Measurements from ENCODE around the gene FAM13B. TPM values are rescaled to one million over a fixed set of nuclear protein-coding genes. Genes with fewer than 3 reads are reported as not detected.

The FAM13B gene
- polyA plus RNA-seq, 1 of the 3 experiments (the other 2 are of a cell fraction) = 13.0 TPM

GRCh38 chr5:138037271-138037670, 4.4 kb upstream of the FAM13B start:
- Histone ChIP-seq H2AFZ (ENCODE audit: low read depth) (no peak overlapping the region), H3K4me2 (no peak overlapping the region)
- TF ChIP-seq PBX3 (IDR thresholded peaks at IDR 0.05) (no peak), TCF12 (IDR thresholded peaks at IDR 0.05) (no peak), FOXJ3 (CRISPR knock-in tag; IDR thresholded peaks at IDR 0.05) (no peak), GATA2 (CRISPR knock-in tag; IDR thresholded peaks at IDR 0.05) (no peak), RFX5 (IDR thresholded peaks at IDR 0.05; ENCODE audit: low read length) (no peak), SIN3A (IDR thresholded peaks at IDR 0.05; ENCODE audit: borderline replicate concordance, low read depth, low read length) (no peak), CHD2 (IDR thresholded peaks at IDR 0.05; ENCODE audit: low read length, partially characterized antibody) (no peak), POLR2AphosphoS5 (IDR thresholded peaks at IDR 0.05; ENCODE audit: low read depth, low read length) (no peak), MEF2A (IDR thresholded peaks at IDR 0.05; ENCODE audit: borderline replicate concordance, low read depth) (no peak), USF2 (IDR thresholded peaks at IDR 0.05; ENCODE audit: borderline replicate concordance, low read depth, low read length) (no peak)

GRCh38 chr5:138035605-138036537, 3.0 kb upstream of the FAM13B start:
- Histone ChIP-seq H3K79me2 (ENCODE audit: insufficient read depth) (peaks cover 20% of the 10 kb centered on the region), H3F3A (replicated peaks; ENCODE audit: insufficient read depth) (peaks cover 18% of the 10 kb centered on the region), H3K4me3 (ENCODE audit: low read depth in 2 of 2, low read length in 1 of 2) (peak overlapping the region in 1 of 2 experiments; percentile 38; a peak in 1 of 4 replicates), H3K4me1 (ENCODE audit: control insufficient read depth in 1 of 2, insufficient read depth in 2 of 2, low read depth in 1 of 2, low read length in 1 of 2) (peaks cover 6 to 12% of the 10 kb centered on the region in 2 experiments; a peak in 3 of 4 replicates), H2AFZ (ENCODE audit: low read depth) (peak overlapping the region; percentile 46; the same call in 1 of the 2 replicates), H3K36me3 (replicated peaks in 1 of 2; ENCODE audit: control insufficient read depth in 1 of 2, insufficient read depth in 2 of 2, low read length in 1 of 2) (no peaks in the 10 kb centered on the region), H3K9me3 (no peaks in the 10 kb centered on the region), H3K27ac (ENCODE audit: low read depth in 2 of 2, low read length in 1 of 2) (peak overlapping the region; percentile 2 to 50; a peak in 3 of 4 replicates), H3K4me2 (no peak overlapping the region), H3K9ac (no peak overlapping the region), H3K9me2 (no peaks in the 10 kb centered on the region), H3K27me3 (ENCODE audit: insufficient read depth) (no peaks in the 10 kb centered on the region), H4K20me1 (ENCODE audit: insufficient read depth) (peaks cover 15% of the 10 kb centered on the region)
- ChIA-PET CTCF (interaction anchor here (0.6 to 5.6 kb wide), 67 partner anchors 8 to 413 kb away, joined by 3 to 74 read pairs (median 4); partner anchors contain the start of genes CDC23 and NME5), POLR2A (no interaction called here)
- WGBS (ENCODE audit: low lambda C conversion rate) = 24% methylated on average over 9 of the region's 11 CpGs
- peak; percentile 75 for DNase-seq
- TF ChIP-seq GATA2 (CRISPR knock-in tag; IDR thresholded peaks at IDR 0.05) = 0 out of 2 replicates have a peak, but pooled peaks have one; percentile 18
- no peak for TF ChIP-seq RXRA (IDR thresholded peaks at IDR 0.05; ENCODE audit: borderline replicate concordance, low read depth)
- no peak for TF ChIP-seq TAF1 (IDR thresholded peaks at IDR 0.05; ENCODE audit: borderline replicate concordance, low read depth, low read length)
- TF ChIP-seq MEF2A (IDR thresholded peaks at IDR 0.05; ENCODE audit: borderline replicate concordance, low read depth) = no peak
- peak; percentile 93 for TF ChIP-seq CTCF (IDR thresholded peaks at IDR 0.05)
- TF ChIP-seq FOXJ3 (CRISPR knock-in tag; IDR thresholded peaks at IDR 0.05) = no peak
- TF ChIP-seq RFX5 (IDR thresholded peaks at IDR 0.05; ENCODE audit: low read length) = 0 out of 2 replicates have a peak, but pooled peaks have one; percentile 12
- TF ChIP-seq USF1 (IDR thresholded peaks at IDR 0.05; ENCODE audit: borderline replicate concordance, low read depth) = no peak
- peak; percentile 28; the same call in 1 of the 2 replicates for TF ChIP-seq MXI1 (IDR thresholded peaks at IDR 0.05; ENCODE audit: low read depth, low read length)
- no peak for TF ChIP-seq USF2 (IDR thresholded peaks at IDR 0.05; ENCODE audit: borderline replicate concordance, low read depth, low read length)
- TF ChIP-seq YY1 (IDR thresholded peaks at IDR 0.05; ENCODE audit: low read depth) = no peak
- peak; percentile 59; the same call in 1 of the 2 replicates for TF ChIP-seq RCOR1 (IDR thresholded peaks at IDR 0.05; ENCODE audit: low read length)
- TF ChIP-seq SIN3A (IDR thresholded peaks at IDR 0.05; ENCODE audit: borderline replicate concordance, low read depth, low read length) = no peak; the same call in 1 of the 2 replicates
- no peak for TF ChIP-seq JUND (IDR thresholded peaks at IDR 0.05)
- TF ChIP-seq FOSL2 (IDR thresholded peaks at IDR 0.05; ENCODE audit: borderline replicate concordance, low read depth) = no peak

More at GRCh38 chr5:138037271-138037670, 4.4 kb upstream of the FAM13B start:
- Histone ChIP-seq H3K79me2 (ENCODE audit: insufficient read depth) (peaks cover 6% of the 10 kb centered on the region), H3K36me3 (replicated peaks in 1 of 2; ENCODE audit: control insufficient read depth in 1 of 2, insufficient read depth in 2 of 2, low read length in 1 of 2) (no peaks in the 10 kb centered on the region), H3K27ac (ENCODE audit: low read depth in 2 of 2, low read length in 1 of 2) (no peak overlapping the region), H3K4me3 (ENCODE audit: low read depth in 2 of 2, low read length in 1 of 2) (no peak overlapping the region), H3K27me3 (ENCODE audit: insufficient read depth) (no peaks in the 10 kb centered on the region), H3K9me3 (no peaks in the 10 kb centered on the region), H3K9ac (no peak overlapping the region), H3K9me2 (no peaks in the 10 kb centered on the region), H3F3A (replicated peaks; ENCODE audit: insufficient read depth) (peaks cover 12% of the 10 kb centered on the region), H4K20me1 (ENCODE audit: insufficient read depth) (peaks cover under 1% of the 10 kb centered on the region), H3K4me1 (ENCODE audit: control insufficient read depth in 1 of 2, insufficient read depth in 2 of 2, low read depth in 1 of 2, low read length in 1 of 2) (peaks cover 0 to 8% of the 10 kb centered on the region in 2 experiments; a peak in 1 of 4 replicates)
- no peak for DNase-seq
- CTCF ChIA-PET = interaction anchor here (0.6 to 5.6 kb wide), 6 partner anchors 10 to 75 kb away, joined by 3 to 74 read pairs (median 16); no protein-coding TSS in a partner anchor
- POLR2A ChIA-PET = no interaction called here

Data from SK-N-SH (cell line).